Measurements from ENCODE around the gene CLCN3. TPM values are rescaled to one million over a fixed set of nuclear protein-coding genes. Genes with fewer than 3 reads are reported as not detected.
A peak's percentile ranks its signal among the peaks of the same experiment; 100 is the strongest.

CLCN3 gene
- total RNA-seq, 1 donor from 2014 or later = 34.7 TPM

DNA sequence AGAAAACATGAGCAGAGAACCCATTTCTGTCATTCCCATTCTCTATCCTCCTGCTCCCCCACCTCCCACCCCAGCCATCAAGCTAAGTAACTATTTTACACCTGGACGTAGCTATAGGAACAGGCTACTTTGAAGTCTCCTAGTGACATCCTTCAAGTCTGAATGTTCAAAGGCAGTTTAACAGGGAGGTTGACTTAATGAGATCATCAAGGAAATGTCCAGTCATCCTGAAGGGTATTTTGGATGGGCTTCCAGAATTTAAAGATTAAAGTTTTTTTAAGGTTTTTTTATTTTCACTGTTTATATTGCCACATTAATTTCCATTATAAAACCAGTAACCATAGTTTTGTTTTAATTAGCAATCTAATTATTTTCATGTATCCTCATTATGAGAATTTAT lies 96.3 kb downstream of the CLCN3 start:
- TF ChIP-seq, protein P1, sequence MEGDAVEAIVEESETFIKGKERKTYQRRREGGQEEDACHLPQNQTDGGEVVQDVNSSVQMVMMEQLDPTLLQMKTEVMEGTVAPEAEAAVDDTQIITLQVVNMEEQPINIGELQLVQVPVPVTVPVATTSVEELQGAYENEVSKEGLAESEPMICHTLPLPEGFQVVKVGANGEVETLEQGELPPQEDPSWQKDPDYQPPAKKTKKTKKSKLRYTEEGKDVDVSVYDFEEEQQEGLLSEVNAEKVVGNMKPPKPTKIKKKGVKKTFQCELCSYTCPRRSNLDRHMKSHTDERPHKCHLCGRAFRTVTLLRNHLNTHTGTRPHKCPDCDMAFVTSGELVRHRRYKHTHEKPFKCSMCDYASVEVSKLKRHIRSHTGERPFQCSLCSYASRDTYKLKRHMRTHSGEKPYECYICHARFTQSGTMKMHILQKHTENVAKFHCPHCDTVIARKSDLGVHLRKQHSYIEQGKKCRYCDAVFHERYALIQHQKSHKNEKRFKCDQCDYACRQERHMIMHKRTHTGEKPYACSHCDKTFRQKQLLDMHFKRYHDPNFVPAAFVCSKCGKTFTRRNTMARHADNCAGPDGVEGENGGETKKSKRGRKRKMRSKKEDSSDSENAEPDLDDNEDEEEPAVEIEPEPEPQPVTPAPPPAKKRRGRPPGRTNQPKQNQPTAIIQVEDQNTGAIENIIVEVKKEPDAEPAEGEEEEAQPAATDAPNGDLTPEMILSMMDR (IDR thresholded peaks at IDR 0.05) = no peak
- no peaks in the 10 kb centered on the region for H3K4me1 Mint-ChIP-seq (ENCODE audit: low read depth)
- H3K4me3 Mint-ChIP-seq (ENCODE audit: unreplicated experiment) = no peak overlapping the region
- H3K9me3 Mint-ChIP-seq (ENCODE audit: low read depth) = no peaks in the 10 kb centered on the region
- no peaks in the 10 kb centered on the region for H3K27me3 Mint-ChIP-seq (ENCODE audit: low read depth)
- no peak overlapping the region for H3K27ac Mint-ChIP-seq (ENCODE audit: unreplicated experiment)
- no peak for DNase-seq (ENCODE audit: low spot score)
- H3K36me3 Mint-ChIP-seq (ENCODE audit: low read depth) = peaks cover 16% of the 10 kb centered on the region

DNA sequence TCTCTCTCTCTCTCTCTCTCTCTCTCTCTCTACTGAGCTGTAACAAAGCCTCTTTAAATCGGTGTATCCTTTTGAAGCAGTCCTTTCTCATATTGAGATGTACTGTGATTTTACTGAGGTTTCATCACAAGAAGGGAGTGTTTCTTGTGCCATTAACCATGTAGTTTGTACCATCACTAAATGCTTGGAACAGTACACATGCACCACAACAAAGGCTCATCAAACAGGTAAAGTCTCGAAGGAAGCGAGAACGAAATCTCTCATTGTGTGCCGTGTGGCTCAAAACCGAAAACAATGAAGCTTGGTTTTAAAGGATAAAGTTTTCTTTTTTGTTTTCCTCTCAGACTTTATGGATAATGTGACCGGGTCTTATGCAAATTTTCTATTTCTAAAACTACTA lies 100.2 kb downstream of the CLCN3 start:
- TF ChIP-seq, protein P1 (IDR thresholded peaks at IDR 0.05) = no peak
- no peaks in the 10 kb centered on the region for H3K4me1 Mint-ChIP-seq (ENCODE audit: low read depth)
- H3K9me3 Mint-ChIP-seq (ENCODE audit: low read depth) = no peaks in the 10 kb centered on the region
- no peaks in the 10 kb centered on the region for H3K27me3 Mint-ChIP-seq (ENCODE audit: low read depth)
- no peak overlapping the region for H3K4me3 Mint-ChIP-seq (ENCODE audit: unreplicated experiment)
- no peak for DNase-seq (ENCODE audit: low spot score)
- H3K27ac Mint-ChIP-seq (ENCODE audit: unreplicated experiment) = no peak overlapping the region
- H3K36me3 Mint-ChIP-seq (ENCODE audit: low read depth) = peaks cover 8% of the 10 kb centered on the region

DNA sequence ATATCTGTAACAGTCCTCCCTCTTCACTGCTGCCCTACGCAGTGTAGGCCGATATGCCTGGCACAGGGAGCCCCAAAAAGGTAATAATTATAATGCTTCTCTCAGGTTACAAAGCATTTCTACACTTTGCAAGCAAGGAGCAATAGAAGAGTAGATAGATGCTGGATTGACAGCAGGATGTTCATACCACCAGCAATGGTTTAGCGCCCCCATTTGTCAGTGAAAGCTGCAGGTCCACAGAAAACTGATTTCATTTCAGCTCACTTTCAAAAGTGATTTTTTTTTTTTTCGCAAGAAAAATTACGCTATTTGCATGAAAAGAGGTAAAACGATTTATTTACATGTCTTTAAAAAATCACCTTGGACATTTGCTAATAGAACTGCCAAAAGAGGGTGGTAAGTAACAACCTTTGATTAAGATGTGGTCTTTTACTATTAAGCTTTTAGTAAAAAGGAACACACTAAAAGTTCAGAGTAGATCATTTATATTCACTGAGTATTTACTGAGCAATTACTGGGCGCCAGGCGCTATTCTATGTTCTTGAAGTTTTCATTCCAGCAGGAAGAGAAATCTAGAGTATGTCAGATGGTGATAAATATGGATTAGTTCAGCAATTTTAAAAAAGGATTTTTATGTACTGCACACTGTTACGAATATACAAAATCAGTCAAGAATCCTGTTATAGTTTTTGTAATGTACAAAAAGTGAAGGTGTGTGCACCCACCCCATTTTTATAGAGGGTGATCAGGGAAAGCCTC lies 103.0 kb downstream of the CLCN3 start:
- Mint-ChIP-seq H3K4me1 (ENCODE audit: low read depth) (no peaks in the 10 kb centered on the region), H3K27me3 (ENCODE audit: low read depth) (no peaks in the 10 kb centered on the region), H3K27ac (ENCODE audit: unreplicated experiment) (no peak overlapping the region), H3K9me3 (ENCODE audit: low read depth) (no peaks in the 10 kb centered on the region), H3K36me3 (ENCODE audit: low read depth) (peaks cover 8% of the 10 kb centered on the region), H3K4me3 (ENCODE audit: unreplicated experiment) (no peak overlapping the region)
- TF ChIP-seq, protein P1 (IDR thresholded peaks at IDR 0.05) = peak; percentile 57
- DNase-seq (ENCODE audit: low spot score) = no peak

DNA sequence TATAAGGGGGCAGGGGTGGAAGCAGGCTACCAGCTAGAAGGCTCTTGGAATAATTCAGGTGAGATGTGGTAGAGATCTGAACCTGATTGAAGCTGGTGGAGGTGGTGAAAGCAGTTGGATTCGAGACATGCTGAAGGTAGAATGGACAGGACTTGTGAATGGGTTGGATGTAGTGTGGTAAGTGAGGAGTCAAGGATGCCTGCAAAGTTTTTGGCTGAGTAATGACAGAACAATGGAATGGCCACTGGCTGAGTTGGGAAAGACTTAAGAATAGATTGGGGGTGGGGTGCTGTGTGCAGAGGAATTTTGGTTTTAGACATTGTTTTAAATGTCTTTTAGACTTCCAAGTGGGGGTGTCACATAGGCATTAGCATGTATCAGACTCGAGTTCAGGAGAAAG lies 103.9 kb downstream of the CLCN3 start:
- no peak for DNase-seq (ENCODE audit: low spot score)
- H3K27ac Mint-ChIP-seq (ENCODE audit: unreplicated experiment) = no peak overlapping the region
- TF ChIP-seq, protein P1 (IDR thresholded peaks at IDR 0.05) = no peak
- no peaks in the 10 kb centered on the region for H3K9me3 Mint-ChIP-seq (ENCODE audit: low read depth)
- H3K36me3 Mint-ChIP-seq (ENCODE audit: low read depth) = peaks cover 11% of the 10 kb centered on the region
- H3K4me3 Mint-ChIP-seq (ENCODE audit: unreplicated experiment) = no peak overlapping the region
- no peaks in the 10 kb centered on the region for H3K4me1 Mint-ChIP-seq (ENCODE audit: low read depth)
- no peaks in the 10 kb centered on the region for H3K27me3 Mint-ChIP-seq (ENCODE audit: low read depth)

DNA sequence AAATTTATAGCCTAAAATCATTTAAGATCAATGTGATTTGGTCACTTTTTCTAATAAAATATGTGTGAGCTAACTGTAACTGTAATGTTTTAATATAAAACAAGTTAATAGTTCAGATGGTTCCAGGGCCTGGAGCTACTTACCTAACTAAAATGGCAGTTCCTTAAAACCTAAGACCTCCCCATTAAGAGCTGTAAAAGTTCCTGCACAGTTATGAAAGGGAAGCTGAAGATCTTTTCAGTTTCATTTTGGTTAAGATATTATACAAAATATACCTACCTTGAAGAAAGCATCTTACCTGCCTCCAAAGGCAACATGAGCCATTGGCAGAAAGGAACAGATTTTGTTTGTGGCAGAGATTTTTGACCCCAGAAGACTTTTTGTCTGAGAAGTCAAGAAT lies 107.2 kb downstream of the CLCN3 start:
- Mint-ChIP-seq H3K4me3 (ENCODE audit: unreplicated experiment) (no peak overlapping the region), H3K36me3 (ENCODE audit: low read depth) (peaks cover 11% of the 10 kb centered on the region), H3K9me3 (ENCODE audit: low read depth) (no peaks in the 10 kb centered on the region), H3K4me1 (ENCODE audit: low read depth) (no peaks in the 10 kb centered on the region), H3K27ac (ENCODE audit: unreplicated experiment) (no peak overlapping the region), H3K27me3 (ENCODE audit: low read depth) (no peaks in the 10 kb centered on the region)
- TF ChIP-seq, protein P1 (IDR thresholded peaks at IDR 0.05) = no peak
- no peak for DNase-seq (ENCODE audit: low spot score)
